ENCODE measurements around the gene NCCRP1.
"Not testable (repeated sequence)": the region's sequence is repeated elsewhere in the genome, so short reads cannot be mapped to it uniquely, and the experiment has no call there.

Gene NCCRP1

GRCh38 chr19:39240421-39240820, 43.7 kb downstream of the NCCRP1 start:
- H3K27ac ChIP-seq: no peak overlapping the region
- TF ChIP-seq ZFX (IDR thresholded peaks at IDR 0.05; ENCODE audit: borderline replicate concordance): no peak
- TF ChIP-seq, protein P1, sequence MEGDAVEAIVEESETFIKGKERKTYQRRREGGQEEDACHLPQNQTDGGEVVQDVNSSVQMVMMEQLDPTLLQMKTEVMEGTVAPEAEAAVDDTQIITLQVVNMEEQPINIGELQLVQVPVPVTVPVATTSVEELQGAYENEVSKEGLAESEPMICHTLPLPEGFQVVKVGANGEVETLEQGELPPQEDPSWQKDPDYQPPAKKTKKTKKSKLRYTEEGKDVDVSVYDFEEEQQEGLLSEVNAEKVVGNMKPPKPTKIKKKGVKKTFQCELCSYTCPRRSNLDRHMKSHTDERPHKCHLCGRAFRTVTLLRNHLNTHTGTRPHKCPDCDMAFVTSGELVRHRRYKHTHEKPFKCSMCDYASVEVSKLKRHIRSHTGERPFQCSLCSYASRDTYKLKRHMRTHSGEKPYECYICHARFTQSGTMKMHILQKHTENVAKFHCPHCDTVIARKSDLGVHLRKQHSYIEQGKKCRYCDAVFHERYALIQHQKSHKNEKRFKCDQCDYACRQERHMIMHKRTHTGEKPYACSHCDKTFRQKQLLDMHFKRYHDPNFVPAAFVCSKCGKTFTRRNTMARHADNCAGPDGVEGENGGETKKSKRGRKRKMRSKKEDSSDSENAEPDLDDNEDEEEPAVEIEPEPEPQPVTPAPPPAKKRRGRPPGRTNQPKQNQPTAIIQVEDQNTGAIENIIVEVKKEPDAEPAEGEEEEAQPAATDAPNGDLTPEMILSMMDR (IDR thresholded peaks at IDR 0.05): no peak

GRCh38 chr19:39243741-39244140, 47.0 kb downstream of the NCCRP1 start:
- not testable (repeated sequence) for H3K27ac ChIP-seq

DNA sequence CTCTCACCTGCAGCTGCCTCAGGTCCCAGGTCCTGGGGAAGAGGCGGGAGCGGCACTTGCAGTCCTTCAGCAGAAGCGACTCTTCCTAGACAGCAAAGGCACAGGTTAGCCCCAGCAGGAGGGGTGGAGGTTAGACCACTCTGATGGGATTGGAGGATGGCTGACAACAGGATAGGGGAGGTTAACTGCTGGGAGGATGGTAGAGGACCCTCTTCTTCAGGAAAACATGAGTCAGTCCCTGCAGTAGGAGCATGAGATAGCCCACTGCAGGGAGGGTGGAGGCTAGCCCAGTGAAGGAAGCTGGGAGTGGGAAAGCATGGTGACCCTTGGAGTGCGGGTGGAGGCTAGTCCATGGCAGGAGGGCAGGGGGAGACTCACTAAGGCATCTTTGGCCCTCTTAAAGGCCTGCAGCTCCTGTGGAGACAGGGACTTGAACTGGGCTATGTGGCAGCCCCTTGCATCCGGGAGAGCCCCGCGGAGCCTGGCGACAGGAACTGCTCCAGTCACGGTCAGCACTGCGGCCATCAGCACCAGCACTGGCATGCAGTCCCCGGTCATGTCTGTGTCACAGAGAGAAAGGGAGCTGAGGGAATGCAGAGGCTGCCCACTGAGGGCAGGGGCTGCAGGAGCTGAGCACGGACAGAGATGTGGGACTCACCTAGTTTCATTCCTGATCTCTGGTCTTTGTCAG, 47.8 kb downstream of the NCCRP1 start, which contains the start of gene IFNL3:
IFNL3 (minus strand) TSS at position 597 of the 691 bp plus-strand sequence; CDS start at position 558, 39 bp downstream.
- H3K27ac ChIP-seq: not testable (repeated sequence)

- not testable (repeated sequence) for H3K27ac ChIP-seq
Observed at GRCh38 chr19:39245166-39245565, 48.4 kb downstream of the NCCRP1 start.

GRCh38 chr19:39246951-39247669, 50.3 kb downstream of the NCCRP1 start:
- no peak overlapping the region for H3K27ac ChIP-seq
- no peak for TF ChIP-seq ZFX (IDR thresholded peaks at IDR 0.05; ENCODE audit: borderline replicate concordance)
- TF ChIP-seq, protein P1 (IDR thresholded peaks at IDR 0.05): no peak

- no peak overlapping the region for H3K27ac ChIP-seq
- TF ChIP-seq, protein P1 (IDR thresholded peaks at IDR 0.05): no peak
- TF ChIP-seq ZFX (IDR thresholded peaks at IDR 0.05; ENCODE audit: borderline replicate concordance): no peak
Observed at GRCh38 chr19:39247701-39248664, 51.2 kb downstream of the NCCRP1 start.

- no peak within 1 kb of the TSS for H3K27ac ChIP-seq
- TF ChIP-seq, protein P1 (IDR thresholded peaks at IDR 0.05): no peak
- TF ChIP-seq ZFX (IDR thresholded peaks at IDR 0.05; ENCODE audit: borderline replicate concordance): no peak
Observed at GRCh38 chr19:39248806-39249205, 52.0 kb downstream of the NCCRP1 start, which contains the start of gene IFNL4. Gene IFNL4 (minus strand): TSS chr19:39248856.

DNA sequence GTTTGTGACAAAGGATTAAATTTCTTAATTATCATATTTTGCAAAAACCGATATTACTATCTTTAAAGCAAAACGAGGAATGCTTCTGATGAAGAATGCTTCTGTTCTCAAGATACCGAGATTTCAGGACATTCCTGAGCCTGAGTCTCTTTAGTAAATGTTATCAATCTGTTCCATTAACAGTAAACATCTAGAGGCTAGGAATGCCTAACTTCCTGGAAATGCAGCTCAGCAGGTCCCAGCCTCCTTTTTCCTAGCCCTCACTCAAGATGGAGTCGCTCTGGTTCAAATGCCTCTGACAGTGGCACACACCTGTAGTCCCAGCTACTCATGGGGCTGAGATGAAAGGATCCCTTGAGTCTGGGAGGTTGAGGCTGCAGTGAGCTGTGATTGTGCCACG, 54.3 kb downstream of the NCCRP1 start:
- no peak for TF ChIP-seq ZFX (IDR thresholded peaks at IDR 0.05; ENCODE audit: borderline replicate concordance)
- TF ChIP-seq, protein P1 (IDR thresholded peaks at IDR 0.05): no peak

More for the DNA sequence above, 54.3 kb downstream of the NCCRP1 start:
- H3K27ac ChIP-seq: no peak overlapping the region

All from 22Rv1 (cell line).